Endothelial cell (in vitro differentiated cells): ENCODE data around the gene DESI1. TPM values are rescaled to one million over a fixed set of nuclear protein-coding genes. Genes with fewer than 3 reads are reported as not detected.
A peak's percentile ranks its signal among the peaks of the same experiment; 100 is the strongest.

Source experiments
- DNase-seq: peaks from one replicate; pipeline ENCODE4 v3.0.0; 2021; ENCODE audit warnings: low spot score
- H3K27ac Mint-ChIP-seq: one replicate; pipeline ENCODE4 v1.8.0; 2021; ENCODE audit warnings: mixed read lengths, inconsistent platforms; ENCODE audit not compliant: unreplicated experiment
- H3K27me3 Mint-ChIP-seq: one replicate; pipeline ENCODE4 v1.8.0; 2021; ENCODE audit warnings: mild to moderate bottlenecking, moderate library complexity, mixed read lengths, inconsistent platforms; ENCODE audit not compliant: unreplicated experiment
- H3K36me3 Mint-ChIP-seq: one replicate; pipeline ENCODE4 v1.8.0; 2021; ENCODE audit warnings: mild to moderate bottlenecking, low read depth, mixed read lengths, inconsistent platforms; ENCODE audit not compliant: unreplicated experiment
- H3K4me1 Mint-ChIP-seq: one replicate; pipeline ENCODE4 v1.8.0; 2021; ENCODE audit warnings: mild to moderate bottlenecking, mixed read lengths, inconsistent platforms; ENCODE audit not compliant: unreplicated experiment
- H3K4me3 Mint-ChIP-seq: one replicate; pipeline ENCODE4 v1.8.0; 2021; ENCODE audit warnings: mild to moderate bottlenecking, mixed read lengths, inconsistent platforms; ENCODE audit not compliant: unreplicated experiment
- H3K9me3 Mint-ChIP-seq: one replicate; pipeline ENCODE4 v1.8.0; 2021; ENCODE audit warnings: mixed read lengths, inconsistent platforms; ENCODE audit not compliant: unreplicated experiment
- total RNA-seq: library from RNA; stranded (reverse); fragmentation: NEBNext Ultra II Directional; extraction: Animal tissue kit (Norgen Biotek cat#: 25700); gene quantifications from one replicate; pipeline ENCODE4 v1.2.1, GENCODE V29; 2021; ENCODE audit not compliant: unreplicated experiment
- TF ChIP-seq, protein P1 (sequence below): fragments of 200-600 bp; sonication (generic); IDR thresholded peaks from one replicate; pipeline ENCODE4 v1.5.0; 2021; ENCODE audit warnings: antibody characterized with exemption; ENCODE audit not compliant: unreplicated experiment

Gene DESI1
- total RNA-seq, 1 donor from 2014 or later: 23.2 TPM

DNA sequence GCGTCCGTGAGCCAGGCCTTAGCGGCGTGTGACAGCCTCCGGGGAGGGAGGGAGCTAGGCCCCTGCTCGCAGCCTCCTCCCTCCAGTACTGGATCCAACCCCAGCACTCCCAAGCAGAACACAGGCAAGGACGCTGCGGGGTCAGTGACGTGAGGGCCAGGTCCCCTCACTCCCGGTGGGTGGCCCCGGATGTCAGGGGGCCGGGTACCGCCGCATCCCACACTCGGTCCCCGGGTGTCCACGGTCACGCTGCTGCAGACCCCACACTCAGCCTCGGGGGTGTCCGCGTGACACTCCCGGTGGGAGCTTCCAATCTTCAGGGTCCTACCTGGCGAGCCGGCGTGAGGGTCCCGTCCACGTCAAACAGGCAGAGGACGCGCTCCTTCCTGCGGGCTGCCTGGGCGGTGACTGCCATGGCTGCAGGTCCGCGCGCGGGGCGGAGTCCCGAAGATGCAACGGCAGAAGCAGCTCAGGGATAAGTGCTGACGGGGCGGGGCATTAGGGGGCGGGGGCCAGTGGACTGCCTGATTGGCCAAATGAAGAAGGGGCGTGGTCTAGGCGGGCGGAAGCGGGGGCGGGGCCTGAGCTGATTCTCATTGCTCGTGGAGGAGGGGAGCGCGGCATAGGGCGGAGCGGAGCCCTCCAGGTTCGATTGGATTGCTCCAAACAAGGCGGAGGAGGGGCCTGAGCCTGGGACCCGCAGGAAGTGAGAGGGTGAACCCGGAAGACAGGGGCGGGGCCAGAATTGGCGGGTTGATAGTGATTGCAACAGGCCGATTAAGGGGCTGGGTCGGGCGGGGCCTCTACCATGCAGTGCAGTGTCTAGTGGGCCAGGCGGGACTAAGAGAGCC is 31.2 kb downstream of the DESI1 start, which contains the start of gene PMM1:
Gene PMM1, minus strand, starts transcription at position 450 of the 851 bp plus-strand sequence. Its CDS starts 35 bp downstream, at position 415.
- TF ChIP-seq, protein P1, sequence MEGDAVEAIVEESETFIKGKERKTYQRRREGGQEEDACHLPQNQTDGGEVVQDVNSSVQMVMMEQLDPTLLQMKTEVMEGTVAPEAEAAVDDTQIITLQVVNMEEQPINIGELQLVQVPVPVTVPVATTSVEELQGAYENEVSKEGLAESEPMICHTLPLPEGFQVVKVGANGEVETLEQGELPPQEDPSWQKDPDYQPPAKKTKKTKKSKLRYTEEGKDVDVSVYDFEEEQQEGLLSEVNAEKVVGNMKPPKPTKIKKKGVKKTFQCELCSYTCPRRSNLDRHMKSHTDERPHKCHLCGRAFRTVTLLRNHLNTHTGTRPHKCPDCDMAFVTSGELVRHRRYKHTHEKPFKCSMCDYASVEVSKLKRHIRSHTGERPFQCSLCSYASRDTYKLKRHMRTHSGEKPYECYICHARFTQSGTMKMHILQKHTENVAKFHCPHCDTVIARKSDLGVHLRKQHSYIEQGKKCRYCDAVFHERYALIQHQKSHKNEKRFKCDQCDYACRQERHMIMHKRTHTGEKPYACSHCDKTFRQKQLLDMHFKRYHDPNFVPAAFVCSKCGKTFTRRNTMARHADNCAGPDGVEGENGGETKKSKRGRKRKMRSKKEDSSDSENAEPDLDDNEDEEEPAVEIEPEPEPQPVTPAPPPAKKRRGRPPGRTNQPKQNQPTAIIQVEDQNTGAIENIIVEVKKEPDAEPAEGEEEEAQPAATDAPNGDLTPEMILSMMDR: no peak
- DNase-seq: peak; percentile 100
- no peaks in the 10 kb centered on the region for H3K9me3 Mint-ChIP-seq
- H3K27ac Mint-ChIP-seq: no peak within 1 kb of the TSS
- H3K27me3 Mint-ChIP-seq: peaks cover 7% of the 10 kb centered on the region
- H3K4me3 Mint-ChIP-seq: peak within 1 kb of the TSS; percentile 89
- no peaks in the 10 kb centered on the region for H3K36me3 Mint-ChIP-seq
- H3K4me1 Mint-ChIP-seq: no peaks in the 10 kb centered on the region

- no peak overlapping the region for H3K27ac Mint-ChIP-seq
- no peaks in the 10 kb centered on the region for H3K9me3 Mint-ChIP-seq
- TF ChIP-seq, protein P1: no peak
- H3K27me3 Mint-ChIP-seq: peaks cover 9% of the 10 kb centered on the region
- no peak overlapping the region for H3K4me3 Mint-ChIP-seq
- DNase-seq: no peak
- H3K4me1 Mint-ChIP-seq: peaks cover 2% of the 10 kb centered on the region
- H3K36me3 Mint-ChIP-seq: no peaks in the 10 kb centered on the region
Observed at GRCh38 chr22:41587347-41587723, 33.5 kb downstream of the DESI1 start.

DNA sequence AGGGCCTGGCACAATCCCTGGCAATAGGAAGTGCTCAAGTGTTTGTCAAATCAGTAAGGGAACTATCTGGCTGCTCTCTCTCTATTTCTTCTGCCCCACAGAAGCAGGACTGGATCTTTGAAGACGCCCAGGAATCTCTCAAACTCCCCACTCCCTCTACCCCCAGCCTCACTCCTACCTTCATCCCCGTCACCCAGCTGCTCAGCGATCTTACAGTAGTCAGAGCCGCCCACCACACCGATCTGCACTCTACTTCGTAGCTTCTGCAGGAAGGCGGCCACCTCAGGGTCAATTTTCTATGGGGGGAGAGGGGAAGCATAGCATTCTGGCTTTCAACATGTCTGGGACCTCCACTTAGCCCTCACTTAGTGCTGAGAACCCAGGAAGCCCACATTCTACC is 34.9 kb downstream of the DESI1 start:
- Mint-ChIP-seq H3K27me3 (peaks cover 7% of the 10 kb centered on the region), H3K4me3 (no peak overlapping the region), H3K27ac (no peak overlapping the region), H3K4me1 (peaks cover 3% of the 10 kb centered on the region), H3K36me3 (no peaks in the 10 kb centered on the region), H3K9me3 (no peaks in the 10 kb centered on the region)
- DNase-seq: no peak
- TF ChIP-seq, protein P1: no peak

DNA sequence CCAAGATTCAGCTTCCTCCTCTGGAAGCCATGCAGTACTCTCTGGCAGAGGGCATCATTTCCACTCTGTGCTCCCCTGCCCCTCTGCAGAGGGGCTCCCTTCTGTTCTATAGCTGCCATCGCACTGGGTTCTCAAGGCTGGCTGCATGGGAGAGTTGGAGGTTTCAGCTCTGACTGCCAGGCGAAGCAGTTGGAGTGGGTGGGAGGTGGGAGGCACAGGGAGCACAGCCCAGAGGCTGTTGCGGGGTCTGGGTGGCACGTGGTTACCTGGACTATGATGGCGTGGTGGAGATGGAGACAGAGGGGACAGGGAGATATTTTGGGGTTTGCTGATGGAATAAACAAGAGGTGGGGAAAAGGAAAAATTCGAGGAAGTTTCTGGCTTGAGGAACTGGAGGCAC is 36.0 kb downstream of the DESI1 start:
- peaks cover 3% of the 10 kb centered on the region for H3K4me1 Mint-ChIP-seq
- H3K36me3 Mint-ChIP-seq: no peaks in the 10 kb centered on the region
- H3K9me3 Mint-ChIP-seq: no peaks in the 10 kb centered on the region
- H3K27ac Mint-ChIP-seq: no peak overlapping the region
- H3K27me3 Mint-ChIP-seq: peaks cover 7% of the 10 kb centered on the region
- no peak overlapping the region for H3K4me3 Mint-ChIP-seq
- no peak for DNase-seq
- TF ChIP-seq, protein P1: no peak

DNA sequence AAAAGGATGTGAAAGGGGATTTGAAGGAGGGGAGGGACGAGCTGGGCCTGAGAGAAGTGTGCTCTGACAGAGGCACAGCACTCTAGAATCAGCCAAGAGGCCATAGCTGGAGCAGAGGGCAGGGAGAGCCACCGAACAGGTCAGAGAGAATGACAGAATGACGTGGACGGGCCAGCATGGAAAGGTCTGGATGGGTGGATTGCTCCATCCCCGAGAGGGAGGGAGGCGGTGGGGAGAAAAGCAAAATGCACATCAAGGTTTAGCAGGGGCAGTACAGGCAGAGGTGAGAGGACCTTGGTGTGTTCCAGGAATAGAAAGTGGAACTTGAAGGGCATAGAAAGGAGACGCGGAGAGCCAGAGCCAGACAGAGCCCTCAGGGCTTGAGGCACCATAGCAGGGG is 38.1 kb downstream of the DESI1 start:
- DNase-seq: no peak
- Mint-ChIP-seq H3K9me3 (no peaks in the 10 kb centered on the region), H3K4me3 (no peak overlapping the region), H3K27ac (no peak overlapping the region), H3K4me1 (peaks cover 3% of the 10 kb centered on the region), H3K36me3 (no peaks in the 10 kb centered on the region), H3K27me3 (peaks cover 5% of the 10 kb centered on the region)
- TF ChIP-seq, protein P1: no peak
